Ramos (cell line): ENCODE measurements around the gene PPP1R16B.

Experiments
- in situ Hi-C: fragments of 300-500 bp; cut with MboI; formaldehyde crosslinking; loops from one replicate; pipeline ENCODE4 v1.14.3; 2022; ENCODE audit warnings: low sequenced_read_pairs; ENCODE audit not compliant: unreplicated experiment

PPP1R16B gene

DNA sequence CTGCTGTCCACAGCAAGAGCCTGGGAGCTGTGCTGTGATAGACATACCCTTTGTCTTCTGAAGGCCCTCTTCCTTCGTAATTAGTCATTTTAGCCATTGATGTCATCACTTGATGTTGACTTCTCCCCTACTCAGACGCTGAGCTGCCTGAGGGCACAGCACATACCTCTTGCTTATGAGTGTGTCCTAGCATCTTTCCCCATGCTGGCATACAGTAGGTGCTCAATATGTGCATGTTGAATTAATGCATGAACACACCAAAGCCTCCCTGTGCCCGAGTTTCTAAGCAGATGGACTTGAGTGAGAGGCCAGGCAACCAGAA lies 85.0 kb downstream of the PPP1R16B start:
- in situ Hi-C loops = no loop called here

DNA sequence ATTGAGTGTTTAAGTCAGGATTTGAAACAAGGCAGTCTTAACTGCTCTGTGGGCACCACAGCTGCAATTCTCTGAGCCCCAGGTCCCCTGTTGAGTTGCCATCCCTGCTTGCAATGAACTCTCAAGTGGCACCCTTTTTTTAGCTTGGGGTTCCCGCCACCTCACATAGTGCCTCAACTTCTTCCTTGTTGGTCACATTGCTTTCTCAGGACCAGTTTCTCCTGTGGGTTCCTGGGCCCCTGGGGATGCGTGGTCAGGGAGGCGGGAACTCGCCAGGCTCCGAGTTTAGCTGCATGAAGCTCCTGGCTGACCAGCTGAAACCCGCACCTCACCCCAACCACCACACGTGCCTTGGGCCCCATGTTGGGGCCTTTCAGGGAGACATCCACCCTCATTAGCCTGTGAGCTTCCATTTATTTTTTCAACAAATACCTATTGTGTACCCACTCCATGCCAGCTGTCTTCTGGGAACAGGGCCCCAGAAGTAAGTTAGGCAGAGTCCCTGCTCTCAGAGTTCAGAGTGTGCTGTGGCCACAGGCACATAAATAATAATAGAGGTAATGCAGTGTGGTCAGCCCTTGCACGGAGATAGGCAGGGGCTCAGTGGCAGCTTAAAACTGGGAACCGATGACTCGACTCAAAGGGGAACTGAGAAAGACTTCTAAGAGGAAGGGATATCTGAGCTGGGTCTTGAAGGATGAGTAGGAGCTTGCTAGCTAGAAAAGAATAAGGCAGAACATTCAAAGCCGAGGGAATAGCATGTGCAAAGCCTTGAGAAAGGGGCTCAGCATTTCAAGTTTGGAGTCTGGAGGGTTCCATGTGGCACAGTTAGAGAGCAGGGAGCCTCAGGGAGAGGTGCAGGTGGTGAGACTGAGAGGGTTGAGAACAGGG lies 86.8 kb downstream of the PPP1R16B start:
- in situ Hi-C loops = no loop called here

DNA sequence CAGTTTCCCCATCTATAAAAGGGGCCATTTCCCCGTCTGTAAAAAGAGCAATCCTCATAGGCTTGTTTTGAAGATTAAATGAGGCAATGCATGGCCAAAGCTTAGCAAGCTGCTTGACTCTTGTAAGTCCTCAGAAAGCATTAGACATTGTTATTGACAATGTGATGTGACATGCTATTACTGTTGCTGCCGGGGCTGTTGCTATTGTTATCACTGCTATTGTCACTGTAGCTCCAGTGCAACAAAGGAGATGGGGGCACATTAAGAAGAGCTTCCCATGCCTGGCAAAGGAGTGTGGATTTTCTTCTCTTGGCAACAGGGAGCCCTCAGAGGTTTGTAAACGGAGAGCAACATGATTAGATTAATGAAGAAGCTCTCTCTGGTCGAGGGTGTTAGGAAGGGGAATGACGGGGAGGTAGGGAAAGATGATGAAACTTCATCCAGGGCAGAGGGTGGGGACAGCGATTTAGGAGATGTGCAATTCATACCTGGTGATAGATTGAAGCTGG lies 87.6 kb downstream of the PPP1R16B start:
- in situ Hi-C loops = no loop called here

DNA sequence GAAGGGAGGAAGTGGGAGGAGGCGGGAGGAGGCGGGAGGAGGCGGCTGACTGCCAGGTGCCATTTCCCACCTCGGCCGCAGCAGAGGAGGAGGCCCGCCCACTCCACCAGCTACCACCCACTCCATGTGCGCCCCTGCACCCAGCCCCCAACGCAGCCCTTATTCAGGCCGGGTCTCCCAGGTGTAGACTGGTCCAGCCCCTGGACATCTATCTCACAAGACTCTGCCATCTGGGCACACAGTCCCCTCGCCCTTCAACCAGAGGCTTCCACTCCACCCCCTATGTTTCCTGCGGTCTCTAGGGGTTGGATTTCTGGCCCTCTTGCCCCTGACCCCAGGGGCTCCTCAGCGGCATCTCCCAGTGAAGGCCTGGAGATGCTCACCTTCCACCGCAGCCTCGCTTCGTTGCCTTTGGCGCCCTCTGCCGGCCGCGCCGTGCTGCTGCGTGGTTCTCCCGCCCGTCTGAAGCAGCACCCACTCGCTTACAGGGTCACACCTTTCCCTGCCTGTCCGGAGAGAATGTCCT lies 88.1 kb downstream of the PPP1R16B start:
- in situ Hi-C loops = no loop called here

GRCh38 chr20:38894091-38894847 lies 88.8 kb downstream of the PPP1R16B start:
- in situ Hi-C loops = no loop called here

- in situ Hi-C loops = loop anchor here (5.0 kb wide), 1 partner anchor 243 kb away; no protein-coding TSS in a partner anchor
Observed at GRCh38 chr20:38895098-38895949, 89.8 kb downstream of the PPP1R16B start.

- in situ Hi-C loops = loop anchor here (5.0 kb wide), 1 partner anchor 244 kb away; no protein-coding TSS in a partner anchor
Observed at GRCh38 chr20:38896009-38896594, 90.6 kb downstream of the PPP1R16B start.

- in situ Hi-C loops = loop anchor here (5.0 kb wide), 1 partner anchor 245 kb away; no protein-coding TSS in a partner anchor
Observed at GRCh38 chr20:38897267-38897666, 91.8 kb downstream of the PPP1R16B start.

- in situ Hi-C loops = no loop called here
Observed at GRCh38 chr20:38900606-38901005, 95.1 kb downstream of the PPP1R16B start.

DNA sequence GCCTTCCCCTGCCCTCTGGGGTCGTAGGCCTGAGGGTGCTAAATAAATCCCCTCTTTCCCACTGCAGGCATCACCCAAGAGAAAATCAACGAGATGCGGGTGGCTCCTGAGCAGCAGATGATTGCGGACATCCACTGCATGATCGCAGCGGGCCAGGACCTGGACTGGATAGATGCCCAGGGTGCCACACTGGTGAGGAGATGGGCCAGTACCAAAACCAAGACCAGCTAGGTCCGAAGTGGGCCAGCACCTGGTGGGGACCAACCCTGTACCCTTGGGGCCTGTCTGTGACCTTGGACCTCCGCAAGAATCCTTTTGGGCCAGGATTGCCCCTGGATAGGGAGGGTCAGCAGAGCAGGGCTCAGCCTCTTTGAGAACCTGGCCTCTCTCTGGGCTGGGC lies 97.1 kb downstream of the PPP1R16B start:
- in situ Hi-C loops = no loop called here

- in situ Hi-C loops = no loop called here
Observed at GRCh38 chr20:38903335-38903734, 97.8 kb downstream of the PPP1R16B start.

- in situ Hi-C loops = no loop called here
Observed at GRCh38 chr20:38905375-38905774, 99.9 kb downstream of the PPP1R16B start.

- in situ Hi-C loops = no loop called here
Observed at GRCh38 chr20:38907918-38908677, 102.6 kb downstream of the PPP1R16B start.

DNA sequence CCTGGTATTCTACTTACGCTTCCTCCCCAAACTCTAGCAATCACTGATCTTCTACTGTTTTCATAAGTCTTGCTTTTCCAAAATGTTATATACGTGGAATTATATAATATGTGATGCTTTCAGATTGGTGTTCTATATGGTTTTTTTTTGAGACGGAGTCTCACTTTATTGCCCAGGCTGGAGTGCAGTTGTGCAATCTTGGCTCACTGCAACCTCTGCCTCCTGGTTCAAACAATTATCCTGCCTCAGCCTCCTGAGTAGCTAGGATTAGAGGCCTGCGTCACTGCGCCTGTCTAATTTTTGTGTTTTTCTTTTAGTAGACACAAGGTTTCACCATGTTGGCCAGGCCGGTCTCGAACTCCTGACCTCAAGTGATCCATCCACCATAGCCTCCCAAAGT lies 109.9 kb downstream of the PPP1R16B start:
- in situ Hi-C loops = no loop called here

DNA sequence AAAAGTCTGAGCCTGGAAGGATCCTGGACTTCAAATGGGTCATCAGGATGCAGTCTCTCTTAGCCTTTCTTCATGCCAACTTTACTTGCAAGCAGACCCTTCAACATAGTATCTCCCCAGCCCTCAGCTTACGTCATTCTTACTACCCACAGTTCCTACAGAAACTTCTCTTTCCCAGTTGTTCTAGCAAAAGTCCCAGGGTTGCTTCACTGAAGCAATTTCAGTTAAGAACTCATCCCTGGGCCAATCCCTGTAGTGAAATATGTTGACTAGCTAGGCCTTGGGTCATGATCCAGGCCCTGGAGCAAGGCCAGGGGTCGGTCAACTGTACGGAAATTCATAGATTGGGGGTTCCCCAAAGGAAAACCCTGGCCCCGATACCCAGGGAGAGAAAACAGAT lies 112.2 kb downstream of the PPP1R16B start:
- in situ Hi-C loops = no loop called here

- in situ Hi-C loops = no loop called here
Observed at GRCh38 chr20:38918172-38918571, 112.7 kb downstream of the PPP1R16B start.

DNA sequence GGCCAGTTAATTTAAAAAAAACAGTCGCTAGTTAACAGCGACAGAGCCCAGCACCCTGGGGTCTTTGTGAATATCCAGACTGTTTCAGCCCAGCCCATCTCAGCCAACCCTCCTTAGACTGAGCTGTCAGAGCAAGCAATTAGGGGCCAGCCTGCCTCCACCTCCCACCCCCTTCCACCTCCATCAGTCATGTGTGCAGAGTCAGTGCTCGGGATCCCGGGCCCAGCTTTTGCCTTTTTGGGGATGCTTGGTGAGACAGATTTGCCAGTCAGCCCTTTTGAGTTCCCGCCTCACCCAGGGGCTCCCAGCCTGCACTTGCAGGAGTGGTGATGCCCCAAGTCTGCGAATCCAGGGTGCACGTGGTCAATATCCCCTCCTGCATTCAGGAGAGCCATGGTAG lies 114.2 kb downstream of the PPP1R16B start:
- in situ Hi-C loops = no loop called here

DNA sequence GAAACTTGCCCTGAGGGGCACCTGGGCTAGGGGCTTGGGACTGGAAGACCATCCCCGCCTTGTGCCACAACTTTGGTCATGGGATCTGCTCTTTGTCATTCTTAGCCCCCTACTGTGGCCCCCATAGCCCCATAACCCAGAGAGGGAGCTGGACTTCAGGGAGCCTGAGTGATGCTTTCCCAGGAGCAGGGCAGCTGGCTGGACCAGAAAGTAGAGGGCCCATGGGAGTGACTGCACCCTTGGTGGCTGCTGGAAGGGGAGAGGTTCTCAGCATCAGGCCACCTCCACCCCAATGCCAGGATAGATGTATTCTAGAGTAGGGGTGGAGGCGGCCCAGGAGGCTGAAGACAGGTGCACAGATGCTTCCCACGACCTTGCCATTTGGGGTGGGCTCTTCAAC lies 114.9 kb downstream of the PPP1R16B start:
- in situ Hi-C loops = no loop called here

- in situ Hi-C loops = no loop called here
Observed at GRCh38 chr20:38920851-38921250, 115.4 kb downstream of the PPP1R16B start.
